ENCODE data around the gene GARIN5A. TPM values are rescaled to one million over a fixed set of nuclear protein-coding genes. Genes with fewer than 3 reads are reported as not detected.
A peak's percentile ranks its signal among the peaks of the same experiment; 100 is the strongest.

Gene GARIN5A
- total and polyA plus RNA-seq, 12 donors = 1.2 to 4.3 (median 1.9) TPM

GRCh38 chr19:50465986-50466705, 10.5 kb downstream of the GARIN5A start:
- Histone ChIP-seq H3K27me3 (peaks cover 0 to 31% (median 9%) of the 10 kb centered on the region in 7 donors), H3K27ac (no peak overlapping the region), H3K9me3 (no peaks in the 10 kb centered on the region), H3K4me1 (no peaks in the 10 kb centered on the region), H3K4me3 (no peak overlapping the region), H3K36me3 (no peaks in the 10 kb centered on the region)
- ATAC-seq = no peak
- no peak for DNase-seq
- 50 to 54% methylated on average over 29 of the region's 29 CpGs for WGBS, 2 donors
- intact Hi-C loops (cut with DNase I) = no loop called here
- TF ChIP-seq CTCF (IDR thresholded peaks at IDR 0.05) = peak in 2 of 9 donors; percentile 9 to 25

- Histone ChIP-seq H3K4me1 (no peaks in the 10 kb centered on the region), H3K36me3 (no peaks in the 10 kb centered on the region), H3K9me3 (no peaks in the 10 kb centered on the region), H3K27me3 (peaks cover 0 to 40% (median 16%) of the 10 kb centered on the region in 7 donors), H3K4me3 (no peak overlapping the region), H3K27ac (no peak overlapping the region)
- intact Hi-C loops (cut with DNase I) = loop anchor here in 6 of 10 donors (5.0 kb wide), 2 partner anchors 98 to 108 kb away; partner anchors contain the start of gene NAPSA (in 5 of the 6)
- ATAC-seq (peak in 1 of 8 donors; percentile 26), DNase-seq (no peak)
- WGBS, 2 donors = 75 to 83% methylated on average over 13 of the region's 13 CpGs
- TF ChIP-seq CTCF (IDR thresholded peaks at IDR 0.05) = no peak
Measured at GRCh38 chr19:50465000-50465399, 11.6 kb downstream of the GARIN5A start.

- intact Hi-C loops (cut with DNase I) = loop anchor here in 6 of 10 donors (5.0 kb wide), 2 partner anchors 97 to 107 kb away; partner anchors contain the start of gene NAPSA (in 5 of the 6)
- DNase-seq (no peak), ATAC-seq (peak in 1 of 8 donors; percentile 26)
- no peak for TF ChIP-seq CTCF (IDR thresholded peaks at IDR 0.05)
- Histone ChIP-seq H3K4me3 (no peak overlapping the region), H3K4me1 (no peaks in the 10 kb centered on the region), H3K36me3 (no peaks in the 10 kb centered on the region), H3K27me3 (peaks cover 0 to 43% (median 21%) of the 10 kb centered on the region in 7 donors), H3K27ac (no peak overlapping the region), H3K9me3 (no peaks in the 10 kb centered on the region)
- WGBS, 2 donors = 70 to 75% methylated on average over 19 of the region's 19 CpGs
Measured at GRCh38 chr19:50464348-50464747, 12.3 kb downstream of the GARIN5A start.

GRCh38 chr19:50462970-50463369, 13.7 kb downstream of the GARIN5A start:
- Histone ChIP-seq H3K9me3 (no peaks in the 10 kb centered on the region), H3K36me3 (no peaks in the 10 kb centered on the region), H3K27me3 (peaks cover 0 to 55% (median 33%) of the 10 kb centered on the region in 7 donors), H3K4me1 (no peaks in the 10 kb centered on the region), H3K27ac (no peak overlapping the region), H3K4me3 (no peak overlapping the region)
- WGBS, 2 donors = 78% methylated on average over 7 of the region's 7 CpGs
- no peak for TF ChIP-seq CTCF (IDR thresholded peaks at IDR 0.05)
- intact Hi-C loops (cut with DNase I) = loop anchor here in 6 of 10 donors (5.0 kb wide), 2 partner anchors 96 to 106 kb away; partner anchors contain the start of gene NAPSA (in 5 of the 6)
- no peak for ATAC-seq
- no peak for DNase-seq
